Stimulated activated CD8-positive, alpha-beta memory T cell treated with anti-CD3 and anti-CD28 coated beads, Interleukin-4, amount 100 ng/mL, for 48 hours (primary cell): ENCODE measurements around the gene RASL11B.
"Not testable (repeated sequence)": the region's sequence is repeated elsewhere in the genome, so short reads cannot be mapped to it uniquely, and the experiment has no call there.

Experiments
- DNase-seq: peaks from one replicate; pipeline ENCODE4 v3.0.0-alpha.2; 2020

Gene RASL11B

GRCh38 chr4:52861879-52862616 is at the start of gene RASL11B:
Gene RASL11B (plus strand): TSS chr4:52862317. CDS start chr4:52862508, 191 bp downstream.
- DNase-seq = peak; percentile 87

GRCh38 chr4:52813546-52813945 is 48.6 kb upstream of the RASL11B start:
- DNase-seq = no peak

- no peak for DNase-seq
Observed at GRCh38 chr4:52822583-52822971, 39.5 kb upstream of the RASL11B start.

- DNase-seq = no peak
Observed at GRCh38 chr4:52822972-52823701, 39.0 kb upstream of the RASL11B start.

GRCh38 chr4:52823702-52824092 is 38.4 kb upstream of the RASL11B start:
- DNase-seq = no peak

- DNase-seq = no peak
Observed at GRCh38 chr4:52824270-52824602, 37.9 kb upstream of the RASL11B start.

- DNase-seq = no peak
Observed at GRCh38 chr4:52824603-52825459, 37.3 kb upstream of the RASL11B start.

GRCh38 chr4:52825460-52826090 is 36.5 kb upstream of the RASL11B start:
- DNase-seq = no peak

GRCh38 chr4:52833941-52834525 is 28.1 kb upstream of the RASL11B start:
- DNase-seq = no peak

- DNase-seq = not testable (repeated sequence)
Observed at GRCh38 chr4:52834641-52835456, 27.3 kb upstream of the RASL11B start.

GRCh38 chr4:52836120-52836519 is 26.0 kb upstream of the RASL11B start:
- no peak for DNase-seq

GRCh38 chr4:52836678-52837077 is 25.4 kb upstream of the RASL11B start:
- DNase-seq = no peak

GRCh38 chr4:52837716-52838558 is 24.2 kb upstream of the RASL11B start:
- no peak for DNase-seq

- no peak for DNase-seq
Observed at GRCh38 chr4:52838729-52839586, 23.2 kb upstream of the RASL11B start.

- DNase-seq = no peak
Observed at GRCh38 chr4:52840531-52841370, 21.4 kb upstream of the RASL11B start.

- DNase-seq = no peak
Observed at GRCh38 chr4:52841682-52842456, 20.2 kb upstream of the RASL11B start.

GRCh38 chr4:52842792-52843191 is 19.3 kb upstream of the RASL11B start:
- no peak for DNase-seq

GRCh38 chr4:52843351-52843750 is 18.8 kb upstream of the RASL11B start:
- DNase-seq = no peak
